ENCODE results near the gene PIP4K2B.

- TF ChIP-seq POLR2AphosphoS5 (IDR thresholded peaks at IDR 0.05; ENCODE audit: borderline replicate concordance, low read depth, low read length) (no peak), EZH2 (IDR thresholded peaks at IDR 0.05) (no peak)
These were observed 49.2 kb upstream of the PIP4K2B start for GRCh38 chr17:38848557-38848891.

Data from SK-N-MC (cell line).